AG04450 (cell line): ENCODE results near the gene SUMO3. TPM values are rescaled to one million over a fixed set of nuclear protein-coding genes. Genes with fewer than 3 reads are reported as not detected.

Source experiments
- CTCF ChIA-PET: fragments of 300-600, 350-600 bp; formaldehyde crosslinking; extraction: SDS; loops from one replicate; lab custom pipeline; 2022; ENCODE audit warnings: antibody characterized with exemption, inconsistent platforms; lab: Charles Lee
- POLR2A ChIA-PET: fragments of 350-600 bp; formaldehyde crosslinking; extraction: SDS; loops from one replicate; lab custom pipeline; 2021; ENCODE audit warnings: antibody characterized with exemption, inconsistent platforms; lab: Yijun Ruan, JAX
- DNase-seq: peaks from one replicate; pipeline ENCODE4 v3.0.0-alpha.2; 2011; ENCODE audit warnings: low read depth, low spot score
- H3K27ac ChIP-seq: one replicate; pipeline ENCODE4 v1.5.1; 2012; ENCODE audit warnings: low read depth, low read length, control low read depth
- H3K27me3 ChIP-seq: one replicate; pipeline ENCODE4 v1.6.0; 2012; ENCODE audit warnings: low read length; ENCODE audit not compliant: control insufficient read depth, insufficient read depth
- H3K4me3 ChIP-seq: 2 replicates; pipeline ENCODE4 v1.5.1; 2011; ENCODE audit warnings: mild to moderate bottlenecking, low read depth, low read length, control low read depth
- H3K9me3 ChIP-seq: 2 replicates; pipeline ENCODE4 v1.5.1; 2012; ENCODE audit warnings: low read length; ENCODE audit not compliant: control insufficient read depth, insufficient read depth
- polyA plus RNA-seq: library from polyadenylated mRNA; depleted of rRNA; stranded (reverse); fragments of >200 nt; gene quantifications from 2 replicates; pipeline ENCODE4 v1.2.3, GENCODE V29; 2011
- TF ChIP-seq, protein P1 (sequence below): IDR thresholded peaks from 2 replicates; pipeline ENCODE4 v1.5.1; 2011; ENCODE audit warnings: low read depth, low read length, control low read depth, inconsistent platforms

The SUMO3 gene
- polyA plus RNA-seq, 1 experiment = 134 TPM

DNA sequence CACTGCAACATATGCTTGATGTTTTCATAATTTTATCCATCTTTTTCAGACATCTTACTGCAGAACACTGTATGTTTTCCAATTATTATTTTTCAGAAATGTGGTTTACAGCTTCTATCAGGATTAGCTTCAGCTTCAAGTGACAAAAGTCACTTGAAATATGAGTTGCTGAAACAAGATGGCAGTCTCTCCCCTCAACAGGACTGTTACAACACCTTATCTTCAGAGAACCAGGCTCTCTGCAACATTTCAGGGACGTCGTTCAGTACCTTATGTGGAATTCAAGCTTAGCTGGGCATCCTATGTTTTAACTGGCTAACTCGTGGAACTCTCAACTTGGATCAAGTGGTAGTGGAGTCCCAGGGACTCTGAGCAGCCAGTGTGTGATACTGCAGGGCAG lies 14.2 kb downstream of the SUMO3 start:
- Histone ChIP-seq H3K4me3 (no peak overlapping the region), H3K27ac (no peak overlapping the region), H3K27me3 (no peaks in the 10 kb centered on the region), H3K9me3 (no peaks in the 10 kb centered on the region)
- POLR2A ChIA-PET = interaction anchor here (1.0 kb wide), 1 partner anchor 129 kb away, joined by 4 read pairs; no protein-coding TSS in a partner anchor
- TF ChIP-seq, protein P1, sequence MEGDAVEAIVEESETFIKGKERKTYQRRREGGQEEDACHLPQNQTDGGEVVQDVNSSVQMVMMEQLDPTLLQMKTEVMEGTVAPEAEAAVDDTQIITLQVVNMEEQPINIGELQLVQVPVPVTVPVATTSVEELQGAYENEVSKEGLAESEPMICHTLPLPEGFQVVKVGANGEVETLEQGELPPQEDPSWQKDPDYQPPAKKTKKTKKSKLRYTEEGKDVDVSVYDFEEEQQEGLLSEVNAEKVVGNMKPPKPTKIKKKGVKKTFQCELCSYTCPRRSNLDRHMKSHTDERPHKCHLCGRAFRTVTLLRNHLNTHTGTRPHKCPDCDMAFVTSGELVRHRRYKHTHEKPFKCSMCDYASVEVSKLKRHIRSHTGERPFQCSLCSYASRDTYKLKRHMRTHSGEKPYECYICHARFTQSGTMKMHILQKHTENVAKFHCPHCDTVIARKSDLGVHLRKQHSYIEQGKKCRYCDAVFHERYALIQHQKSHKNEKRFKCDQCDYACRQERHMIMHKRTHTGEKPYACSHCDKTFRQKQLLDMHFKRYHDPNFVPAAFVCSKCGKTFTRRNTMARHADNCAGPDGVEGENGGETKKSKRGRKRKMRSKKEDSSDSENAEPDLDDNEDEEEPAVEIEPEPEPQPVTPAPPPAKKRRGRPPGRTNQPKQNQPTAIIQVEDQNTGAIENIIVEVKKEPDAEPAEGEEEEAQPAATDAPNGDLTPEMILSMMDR = no peak
- CTCF ChIA-PET = interaction anchor here (0.6 kb wide), 1 partner anchor 41 kb away, joined by 3 read pairs; no protein-coding TSS in a partner anchor
- DNase-seq = no peak

DNA sequence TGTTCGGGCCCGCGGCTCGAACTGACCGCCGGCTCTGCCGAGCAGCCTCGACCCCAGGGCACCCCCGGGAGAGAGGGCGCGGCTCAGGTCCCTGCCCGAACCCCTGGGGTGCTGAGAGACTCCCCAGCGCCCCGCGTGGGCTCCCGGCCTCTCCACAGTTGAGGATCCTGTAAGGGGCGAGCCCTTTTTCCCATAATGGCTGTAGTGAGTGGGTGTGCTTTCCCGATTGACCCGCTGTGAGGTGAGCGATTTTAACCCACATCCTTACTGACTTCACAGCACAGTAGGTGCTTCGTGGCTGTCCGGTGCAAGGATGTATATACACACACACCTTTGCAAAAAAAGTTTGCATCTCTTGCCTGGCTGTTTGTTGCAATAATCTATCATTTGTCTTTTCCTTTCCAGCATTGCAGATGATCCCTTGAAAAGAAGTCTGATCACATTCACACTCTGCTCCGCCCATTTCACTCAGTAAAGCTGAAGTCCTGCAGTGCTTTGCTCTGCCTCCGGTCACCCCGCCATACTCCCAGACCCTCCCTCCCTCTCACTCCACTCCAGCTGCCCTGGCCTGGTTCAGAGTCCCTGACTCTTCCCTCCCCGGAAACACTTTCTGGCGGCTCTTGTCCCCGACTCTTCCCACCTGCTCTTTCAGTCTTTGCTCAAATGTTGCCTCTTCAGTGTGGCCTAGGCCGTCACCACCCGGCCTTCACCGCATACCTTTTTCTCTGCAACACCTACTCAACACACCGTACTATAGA lies 15.3 kb downstream of the SUMO3 start:
- Histone ChIP-seq H3K4me3 (peak overlapping the region; percentile 87), H3K27me3 (no peaks in the 10 kb centered on the region), H3K27ac (no peak overlapping the region), H3K9me3 (no peaks in the 10 kb centered on the region)
- POLR2A ChIA-PET = interaction anchor here (0.6 to 1.9 kb wide), 7 partner anchors 9 to 130 kb away, joined by 3 to 7 read pairs (median 5); partner anchors contain the start of genes PTTG1IP and SUMO3
- TF ChIP-seq, protein P1 = no peak
- CTCF ChIA-PET = interaction anchor here (1.9 kb wide), 1 partner anchor 9 kb away, joined by 10 read pairs; no protein-coding TSS in a partner anchor
- DNase-seq = no peak

DNA sequence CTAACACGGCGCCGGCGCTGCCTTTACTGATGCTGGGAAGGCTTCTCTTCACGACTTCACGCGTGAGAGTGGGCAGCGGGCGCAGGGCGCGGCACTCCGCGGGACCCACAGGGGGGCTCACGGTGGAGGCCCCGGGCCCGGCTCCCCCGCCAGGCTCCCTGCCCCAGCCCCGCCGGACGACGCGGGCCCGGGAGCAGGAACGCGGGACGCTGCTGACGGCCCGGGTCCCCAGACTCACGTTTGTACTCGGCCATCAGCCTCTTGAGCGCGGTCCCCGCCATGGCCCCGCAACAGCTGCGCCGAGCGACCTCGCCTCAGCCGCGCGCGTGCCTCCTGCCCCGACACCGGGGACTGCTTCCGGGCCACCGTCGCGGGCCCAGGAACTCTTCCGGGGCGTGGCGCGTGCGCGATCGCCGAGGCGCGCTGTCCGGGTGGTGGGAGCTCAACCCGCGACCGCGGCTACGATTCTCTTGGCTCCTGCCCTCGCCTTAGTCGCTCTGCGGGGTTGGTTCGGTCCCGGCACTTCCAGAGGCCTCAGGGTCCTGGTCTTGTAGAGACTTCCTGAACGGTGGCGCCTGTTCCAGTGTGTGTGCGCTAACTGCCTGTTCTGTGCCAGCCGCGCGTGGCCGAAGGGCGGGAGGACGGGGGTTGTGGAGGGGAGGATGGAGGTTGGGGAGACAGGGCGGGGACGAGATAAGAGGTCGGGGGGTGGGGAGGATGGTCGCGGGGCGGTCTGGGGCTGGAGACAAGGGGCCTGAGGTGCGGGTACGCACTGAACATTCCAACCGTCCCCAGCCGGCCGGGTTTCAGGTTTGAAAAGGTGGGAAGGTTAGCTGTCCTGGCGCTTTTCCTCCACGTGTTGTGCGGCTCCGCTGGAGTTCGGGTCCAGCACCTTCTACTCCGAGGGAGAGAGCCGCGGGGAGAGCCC lies 16.1 kb downstream of the SUMO3 start, which contains the start of gene UBE2G2:
UBE2G2 (minus strand) TSS at position 353 of the 928 bp plus-strand sequence; CDS start at position 281, 72 bp downstream.
- POLR2A ChIA-PET = interaction anchor here (0.6 to 1.9 kb wide), 8 partner anchors 9 to 335 kb away, joined by 3 to 7 read pairs (median 4); partner anchors contain the start of genes PTTG1IP and SUMO3
- peak within 1 kb of the TSS; percentile 47 for H3K27ac ChIP-seq
- TF ChIP-seq, protein P1 = no peak
- no peak for DNase-seq
- CTCF ChIA-PET = interaction anchor here (0.6 to 3.4 kb wide), 5 partner anchors 8 to 335 kb away, joined by 5 to 22 read pairs (median 10); no protein-coding TSS in a partner anchor
- H3K4me3 ChIP-seq = peak within 1 kb of the TSS; percentile 87
- H3K27me3 ChIP-seq = no peaks in the 10 kb centered on the region
- no peaks in the 10 kb centered on the region for H3K9me3 ChIP-seq

DNA sequence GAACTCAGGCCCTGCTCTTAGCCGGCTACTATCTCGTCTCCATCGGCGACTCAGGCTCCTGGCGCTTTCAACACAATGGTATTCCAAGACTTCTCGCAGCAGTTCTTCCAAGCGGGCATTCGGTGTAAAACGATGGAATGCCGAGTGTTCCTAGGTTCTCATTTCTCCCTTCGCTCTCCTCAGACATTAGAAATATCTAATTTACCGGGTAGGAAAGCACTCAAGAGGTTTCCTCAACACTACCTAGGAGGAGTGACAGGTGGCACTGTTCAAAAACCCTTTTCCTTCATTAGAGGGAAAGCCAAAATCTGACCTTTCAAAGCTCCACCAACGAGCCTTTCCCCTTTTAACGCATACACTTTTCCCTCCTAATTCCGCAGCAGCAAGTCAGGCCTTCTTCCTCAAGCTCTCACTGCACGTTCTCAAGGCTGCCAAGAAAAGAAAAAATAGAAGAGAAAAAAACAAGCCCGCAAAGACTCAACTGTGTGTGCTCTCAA lies 16.8 kb downstream of the SUMO3 start:
- POLR2A ChIA-PET = interaction anchor here (0.7 to 1.9 kb wide), 5 partner anchors 8 to 126 kb away, joined by 3 to 7 read pairs (median 5); partner anchors contain the start of genes PTTG1IP and SUMO3

More for the DNA sequence above, 16.8 kb downstream of the SUMO3 start:
- H3K9me3 ChIP-seq = no peaks in the 10 kb centered on the region
- CTCF ChIA-PET = interaction anchor here (0.6 to 3.4 kb wide), 7 partner anchors 8 to 336 kb away, joined by 3 to 22 read pairs (median 7); no protein-coding TSS in a partner anchor
- no peaks in the 10 kb centered on the region for H3K27me3 ChIP-seq
- TF ChIP-seq, protein P1 = peak; percentile 28; the same call in 1 of the 2 replicates
- H3K27ac ChIP-seq = peak overlapping the region; percentile 21
- peak overlapping the region; percentile 87 for H3K4me3 ChIP-seq
- DNase-seq = no peak
